Stimulated activated CD8-positive, alpha-beta memory T cell treated with anti-CD3 and anti-CD28 coated beads, Interleukin-7, amount 100 ng/mL, for 4 hours (primary cell): ENCODE measurements around the gene TREH.

Experiments
- DNase-seq, 2 donors: peaks; one replicate each; pipeline ENCODE4 v3.0.0-alpha.2; 2020; ENCODE audit warnings: low read depth in 2 of 2

TREH gene

DNA sequence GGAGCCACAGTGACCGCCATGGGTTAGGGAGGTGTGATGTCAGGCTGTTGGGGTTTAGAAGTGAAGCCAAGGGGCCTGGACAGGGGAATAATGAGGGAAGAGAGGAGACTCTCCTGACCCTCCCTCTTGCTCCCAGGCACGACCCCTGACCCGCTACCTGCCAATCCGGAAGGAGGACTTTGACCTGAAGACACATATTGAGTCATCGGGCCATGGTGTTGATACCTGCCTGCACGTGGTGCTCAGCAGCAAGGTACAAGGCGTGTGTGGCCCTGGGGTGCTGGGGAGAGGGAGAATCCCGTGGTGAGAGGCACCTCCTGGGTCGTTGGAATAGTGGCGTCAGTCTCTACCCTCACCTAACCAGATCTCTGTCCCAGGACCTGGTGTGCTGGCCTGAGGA is 29.5 kb downstream of the TREH start:
- DNase-seq = no peak

DNA sequence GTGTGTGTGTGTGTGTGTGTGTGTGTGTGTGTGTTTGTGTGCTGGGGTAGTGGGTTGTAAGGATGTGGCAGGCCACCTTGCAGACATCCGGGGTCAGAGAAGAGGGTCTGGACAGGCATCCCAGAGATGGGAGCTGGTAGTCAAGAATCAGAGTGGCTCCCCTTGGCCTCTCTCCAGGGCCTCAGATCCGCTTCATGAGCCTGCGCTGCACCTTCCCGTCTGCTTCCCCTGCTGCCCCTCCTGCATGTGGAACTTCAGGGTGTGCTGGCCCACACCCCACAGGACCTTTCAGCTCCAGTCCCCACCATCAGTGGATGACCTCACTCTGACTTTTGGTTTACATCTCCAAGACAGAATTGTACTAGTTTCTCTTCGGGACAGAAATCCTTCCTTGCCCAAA is 31.2 kb downstream of the TREH start:
- no peak for DNase-seq

DNA sequence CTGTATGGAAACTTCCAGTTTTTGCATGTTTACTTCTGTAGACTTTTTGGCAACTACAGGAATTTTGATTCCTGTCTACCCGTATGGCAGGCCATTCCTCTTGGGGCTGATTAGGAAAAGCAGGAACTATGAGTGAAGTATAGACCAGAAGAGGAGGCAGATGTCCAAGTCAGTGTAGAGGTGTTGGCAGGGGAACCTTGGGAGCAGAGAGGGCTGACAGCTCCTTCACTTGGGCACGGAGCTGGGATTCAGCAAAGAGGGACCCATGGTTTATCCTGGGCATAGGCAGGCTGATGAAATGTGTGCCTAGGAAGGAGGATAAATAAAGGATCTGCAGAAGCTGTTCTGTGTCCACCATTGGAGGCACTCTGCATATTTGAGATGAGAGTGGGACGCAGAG is 33.1 kb downstream of the TREH start:
- DNase-seq = no peak

DNA sequence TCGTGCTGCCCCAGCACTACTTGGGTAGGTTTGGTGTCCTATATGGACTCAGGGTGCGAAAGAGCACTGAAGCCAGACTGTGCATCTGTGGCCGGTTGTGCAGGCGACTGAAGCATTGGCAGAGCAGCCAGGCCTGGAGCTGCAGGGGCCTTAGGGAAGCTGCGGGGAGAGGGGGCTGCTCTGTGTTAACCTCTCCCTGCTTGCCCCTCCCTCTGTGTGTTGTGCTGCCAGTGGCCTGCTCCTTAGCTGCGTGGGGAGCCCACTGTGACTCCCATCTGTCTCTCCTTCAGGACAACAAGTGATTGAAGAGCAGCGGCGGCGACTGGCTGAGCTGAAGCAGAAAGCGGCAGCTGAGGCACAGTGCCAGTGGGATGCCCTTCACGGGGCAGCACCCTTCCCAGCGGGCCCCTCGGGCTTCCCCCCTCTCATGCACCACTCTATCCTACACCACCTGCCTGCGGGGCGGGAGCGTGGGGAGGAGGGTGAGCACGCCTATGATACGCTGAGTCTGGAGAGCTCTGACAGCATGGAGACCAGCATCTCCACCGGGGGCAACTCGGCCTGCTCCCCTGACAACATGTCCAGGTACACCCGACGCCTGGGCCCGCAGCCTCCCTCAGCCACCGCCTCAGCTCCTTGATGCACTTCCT is 34.3 kb downstream of the TREH start:
- no peak for DNase-seq

DNA sequence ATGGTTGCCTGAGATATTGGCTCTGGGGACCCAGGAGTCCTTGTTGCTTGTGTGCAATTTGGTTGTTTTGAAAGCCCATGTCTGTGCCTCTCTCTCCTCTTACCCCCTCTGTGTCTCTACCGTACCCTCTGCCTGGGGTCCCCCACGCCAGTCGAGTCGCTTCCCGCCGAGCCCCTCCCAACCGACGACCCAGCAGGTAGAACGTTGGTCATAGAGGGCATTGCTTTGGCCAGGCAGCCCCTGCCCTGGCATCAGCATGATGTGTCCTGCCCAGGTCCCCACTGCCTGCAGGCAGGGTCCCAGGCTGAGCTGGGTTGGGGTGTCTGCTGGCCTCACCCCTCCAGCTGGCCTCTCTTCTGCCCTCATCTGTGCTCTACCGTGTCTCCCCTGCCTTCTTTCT is 35.0 kb downstream of the TREH start:
- no peak for DNase-seq

DNA sequence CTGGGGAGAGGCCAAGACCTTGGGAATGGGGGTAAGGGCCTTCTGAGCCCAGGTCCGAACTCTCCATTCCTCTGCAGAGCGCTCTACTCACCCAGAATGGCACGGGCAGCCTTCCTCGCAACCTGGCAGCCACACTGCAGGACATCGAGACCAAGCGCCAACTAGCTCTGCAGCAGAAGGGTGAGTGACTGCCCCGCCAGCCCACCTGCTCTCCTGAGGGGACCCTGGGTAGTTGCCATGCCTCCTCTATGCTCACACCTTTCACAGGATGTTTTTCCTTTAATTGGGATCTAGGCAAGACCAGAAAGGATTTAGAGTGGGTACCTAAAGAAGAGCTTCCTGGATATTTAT is 35.5 kb downstream of the TREH start:
- DNase-seq = no peak

DNA sequence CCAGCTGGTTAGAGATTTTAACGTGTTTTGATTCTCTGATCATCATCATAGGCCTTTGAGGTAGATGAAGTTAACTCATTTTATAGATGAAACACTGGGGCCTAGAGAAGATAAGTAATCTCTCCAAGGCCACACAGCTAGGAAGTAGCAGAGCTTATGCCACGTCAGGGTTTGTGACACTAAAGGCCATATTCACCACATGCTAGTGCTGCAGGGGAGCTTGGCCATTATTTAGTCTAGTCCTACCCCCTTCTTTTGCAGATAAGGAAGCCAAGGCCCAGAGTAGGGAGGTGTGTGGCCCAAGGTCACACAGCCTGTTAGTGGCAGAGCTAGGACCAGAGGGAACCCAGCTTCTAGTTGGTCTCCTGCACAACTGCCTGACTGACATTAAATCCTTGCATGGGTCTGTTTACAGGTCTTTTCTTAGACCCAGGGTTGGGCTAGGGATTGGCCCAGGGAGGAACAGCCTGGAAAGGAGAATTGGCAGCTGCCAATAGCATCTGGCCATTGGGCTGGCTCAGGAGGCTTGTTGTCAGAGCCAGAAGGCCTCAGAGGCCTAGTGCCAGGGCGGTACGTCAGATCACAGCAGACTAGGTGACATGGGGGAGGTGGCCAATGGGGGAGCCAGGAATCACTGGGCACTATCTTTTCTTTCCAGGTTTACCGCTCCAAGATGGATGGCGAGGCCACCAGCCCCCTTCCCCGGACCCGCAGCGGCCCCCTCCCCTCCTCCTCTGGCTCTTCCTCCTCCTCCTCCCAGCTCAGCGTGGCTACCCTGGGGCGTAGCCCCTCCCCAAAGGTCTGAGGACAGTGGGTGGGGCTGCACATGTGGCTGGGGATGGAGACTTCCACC is 36.1 kb downstream of the TREH start:
- DNase-seq = no peak

DNA sequence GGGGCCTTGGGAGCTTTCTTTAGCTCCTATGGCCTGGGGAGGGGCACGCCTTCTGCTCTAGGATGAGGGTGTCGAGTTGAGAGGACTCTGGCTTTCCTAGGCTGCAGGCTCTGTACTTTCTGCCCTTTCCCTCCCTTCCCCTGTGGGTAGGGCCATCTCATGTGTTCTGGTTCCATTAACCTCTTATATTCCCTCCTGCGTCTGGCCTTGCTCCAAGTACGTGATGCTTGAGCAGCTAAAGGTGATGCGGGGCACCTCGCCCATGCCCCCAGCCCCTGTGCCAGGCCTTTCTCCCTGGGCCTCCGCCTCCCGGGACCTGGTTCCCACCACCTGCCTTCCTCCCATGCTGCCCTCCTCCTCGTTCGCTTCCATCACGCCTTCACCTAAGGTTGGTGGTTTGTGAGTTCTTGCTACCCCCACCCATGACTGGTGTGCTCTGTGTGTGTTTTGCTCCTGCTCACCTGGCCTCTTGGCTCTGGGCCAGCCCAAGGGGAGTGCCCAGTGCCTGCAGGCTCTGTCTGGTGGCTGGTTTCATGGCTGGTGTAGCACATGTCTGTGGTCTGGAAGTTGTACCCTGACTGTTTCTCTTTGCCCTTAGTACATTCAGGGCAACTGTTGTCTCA is 37.9 kb downstream of the TREH start:
- DNase-seq = no peak

DNA sequence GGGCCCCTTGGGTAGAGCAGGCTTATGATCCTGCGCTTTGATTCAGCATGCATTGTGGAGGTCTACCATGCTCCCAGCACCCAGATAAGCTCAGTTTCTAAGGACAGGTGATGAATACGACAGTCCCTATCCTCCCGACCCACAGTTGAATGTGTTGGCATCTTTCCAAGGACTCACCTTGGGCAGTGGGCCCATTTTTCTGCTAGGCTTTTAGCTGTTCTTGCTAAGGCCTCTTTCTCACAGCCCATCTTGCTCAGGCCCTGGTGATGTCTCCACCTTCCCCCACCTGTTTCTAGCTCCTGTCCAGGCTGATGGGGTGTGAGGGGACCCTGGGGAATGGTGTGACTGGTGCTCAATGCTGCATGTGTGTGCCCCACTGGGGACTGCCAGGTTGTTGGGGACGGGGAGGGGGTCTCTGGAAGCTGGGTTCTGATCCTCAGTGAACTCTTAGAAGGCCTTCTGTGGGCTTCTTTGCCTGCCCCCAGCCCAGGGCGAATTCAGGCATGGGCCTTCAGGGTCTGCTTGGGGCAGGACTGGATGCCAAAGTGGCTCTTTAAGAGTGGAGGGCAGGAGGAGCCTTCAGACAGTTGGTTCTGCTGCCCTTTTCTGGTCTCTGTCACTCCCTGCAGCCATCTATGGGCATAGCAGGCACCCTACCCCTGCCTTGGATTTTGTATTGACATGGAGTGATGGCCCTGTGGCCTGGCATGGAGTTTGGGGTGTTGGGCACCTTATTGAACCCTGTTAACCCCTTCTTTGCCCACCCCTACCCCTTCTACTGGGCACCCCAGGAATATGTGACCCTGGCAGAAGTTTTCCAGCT is 38.9 kb downstream of the TREH start:
- DNase-seq = no peak

DNA sequence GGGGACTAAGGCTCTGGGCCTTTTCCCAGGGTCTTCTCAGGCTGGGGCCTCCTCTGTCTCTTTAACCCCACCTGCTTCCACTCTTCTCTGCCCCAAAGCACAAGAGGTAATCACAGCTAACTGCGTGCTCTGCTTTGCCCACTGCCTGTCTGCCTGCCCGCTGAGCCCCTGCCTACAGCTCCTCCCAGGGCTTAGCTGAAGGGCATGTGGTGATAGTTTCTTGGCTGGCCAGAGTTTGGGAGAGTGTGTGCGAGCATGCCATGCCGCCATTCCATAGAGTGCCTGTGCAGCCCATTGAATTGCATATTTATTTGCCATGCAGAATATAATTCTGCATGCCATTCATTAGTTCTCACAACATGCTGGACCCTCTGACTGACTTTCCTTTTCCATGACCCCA is 39.6 kb downstream of the TREH start:
- DNase-seq = no peak

DNA sequence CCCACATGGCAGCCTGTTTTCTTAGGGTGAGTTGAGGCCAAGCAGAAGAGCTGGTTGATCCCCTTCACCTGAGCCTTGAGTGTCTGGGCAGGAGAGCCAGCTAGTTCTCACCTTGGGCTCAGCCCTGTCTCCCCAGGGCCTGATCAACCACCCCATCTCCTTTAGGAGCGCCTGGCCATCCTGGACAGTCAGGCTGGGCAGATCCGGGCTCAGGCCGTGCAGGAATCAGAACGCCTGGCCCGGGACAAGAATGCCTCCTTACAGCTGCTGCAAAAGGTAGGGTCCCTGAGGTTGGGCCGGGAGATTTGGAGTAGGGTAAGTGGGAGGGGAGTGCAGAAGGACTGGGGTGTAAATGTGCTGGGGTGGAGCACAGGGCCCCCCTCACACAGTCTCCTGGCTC is 40.7 kb downstream of the TREH start:
- DNase-seq = no peak

DNA sequence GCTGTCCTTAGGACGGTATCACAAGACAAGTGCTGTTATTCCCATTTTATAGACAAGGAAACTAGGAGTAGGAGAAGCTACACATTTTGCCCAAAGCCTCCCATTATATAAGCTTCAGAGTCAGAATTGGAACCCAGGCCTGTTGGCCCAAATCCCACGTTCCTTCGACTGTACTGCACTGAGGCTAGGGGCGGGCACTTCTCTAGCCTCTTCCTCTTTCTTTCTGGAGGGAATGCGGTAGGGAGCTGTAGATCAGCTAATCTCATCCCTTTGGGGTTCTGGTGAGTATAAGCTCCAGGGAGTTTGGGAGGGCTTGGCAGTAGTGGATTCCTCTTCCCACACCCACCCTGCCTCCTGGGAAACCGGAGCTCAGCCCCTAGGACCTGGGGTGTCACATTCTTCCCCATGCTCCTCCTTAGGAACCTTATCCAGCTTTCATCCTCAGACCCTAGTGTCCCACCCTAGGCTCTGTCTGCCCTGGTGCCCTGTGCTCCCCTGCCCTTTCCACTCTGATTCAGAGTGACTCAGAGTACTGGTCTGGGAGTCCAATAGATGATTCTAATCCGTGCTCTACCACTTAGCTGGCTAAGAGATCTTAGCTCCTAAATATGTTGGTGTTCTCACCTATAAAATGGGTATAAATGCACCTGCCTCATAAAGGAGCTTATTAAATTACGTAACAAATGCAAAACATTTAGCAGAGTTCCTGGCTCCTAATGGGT is 42.7 kb downstream of the TREH start:
- DNase-seq = no peak

DNA sequence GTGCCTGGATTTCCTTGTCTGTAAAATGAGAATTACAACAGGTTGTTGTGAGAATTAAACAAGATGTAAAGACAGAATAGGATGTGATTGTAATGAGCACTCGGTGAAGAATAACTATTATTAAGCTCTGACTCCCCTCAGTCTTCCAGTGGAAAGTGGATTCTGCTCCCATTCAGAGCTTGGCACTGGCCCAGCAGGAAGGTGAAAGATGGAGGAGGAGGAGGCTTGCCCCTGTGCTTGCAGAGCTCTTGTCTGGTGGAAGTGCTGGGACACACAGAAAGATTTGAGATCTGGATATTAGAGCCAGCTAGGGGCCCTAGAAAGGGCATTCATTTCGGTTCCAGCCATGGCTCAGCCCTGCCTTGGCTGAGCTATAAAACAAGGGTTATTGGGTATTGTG is 43.8 kb downstream of the TREH start:
- DNase-seq = no peak

DNA sequence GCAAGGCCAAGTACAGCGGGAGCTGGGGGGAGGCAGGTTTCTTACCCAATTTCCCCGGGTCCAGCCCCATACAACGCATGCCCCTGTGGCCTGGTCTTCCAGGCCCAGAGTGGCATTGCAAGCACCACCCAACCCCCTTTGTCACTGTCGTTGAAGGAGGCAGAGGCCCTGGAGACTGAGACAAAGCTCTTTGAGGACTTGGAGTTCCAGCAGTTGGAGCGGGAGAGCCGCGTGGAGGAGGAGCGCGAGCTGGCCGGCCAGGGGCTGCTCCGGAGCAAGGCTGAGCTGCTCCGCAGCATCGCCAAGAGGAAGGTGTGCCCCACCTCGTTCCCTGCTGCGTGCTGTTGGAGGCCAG is 44.2 kb downstream of the TREH start:
- DNase-seq = no peak

DNA sequence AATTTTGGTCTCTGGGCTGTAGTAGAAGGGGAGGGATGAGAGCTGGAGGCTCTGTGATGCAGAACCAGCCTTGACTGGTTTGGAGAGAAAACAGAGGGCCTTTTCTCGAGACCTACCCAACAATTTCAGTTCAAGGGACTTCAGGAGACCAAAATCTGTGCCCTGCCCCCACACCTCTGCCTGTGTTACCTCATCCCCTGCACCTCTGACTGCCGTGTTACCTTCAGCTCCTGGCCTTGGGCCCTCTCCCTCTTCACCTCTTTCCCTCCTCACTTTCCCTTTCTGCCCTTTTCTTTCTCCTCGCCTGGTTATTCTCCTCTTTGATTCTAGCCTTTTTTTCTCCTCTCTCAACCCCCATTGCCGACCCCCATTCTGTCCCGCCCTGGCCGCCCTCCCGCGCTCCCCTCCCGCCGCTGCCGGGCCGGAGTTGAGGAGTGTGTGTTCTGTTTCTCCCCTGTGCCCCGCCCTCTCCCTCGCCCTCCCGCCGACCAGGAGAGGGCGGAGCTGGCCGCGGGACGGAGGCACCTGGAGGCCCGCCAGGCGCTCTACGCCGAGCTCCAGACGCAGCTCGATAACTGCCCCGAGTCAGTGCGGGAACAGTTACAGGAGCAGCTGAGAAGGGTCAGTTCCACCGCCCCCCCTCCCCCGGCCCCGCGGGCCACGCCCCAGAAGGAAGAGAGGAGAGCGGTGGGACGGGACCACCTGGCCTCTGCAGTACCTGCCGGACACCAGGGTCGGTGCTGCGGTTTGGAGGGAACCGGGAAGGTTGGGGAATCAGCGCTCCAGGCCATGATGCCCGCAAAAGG is 44.8 kb downstream of the TREH start:
- DNase-seq = no peak

DNA sequence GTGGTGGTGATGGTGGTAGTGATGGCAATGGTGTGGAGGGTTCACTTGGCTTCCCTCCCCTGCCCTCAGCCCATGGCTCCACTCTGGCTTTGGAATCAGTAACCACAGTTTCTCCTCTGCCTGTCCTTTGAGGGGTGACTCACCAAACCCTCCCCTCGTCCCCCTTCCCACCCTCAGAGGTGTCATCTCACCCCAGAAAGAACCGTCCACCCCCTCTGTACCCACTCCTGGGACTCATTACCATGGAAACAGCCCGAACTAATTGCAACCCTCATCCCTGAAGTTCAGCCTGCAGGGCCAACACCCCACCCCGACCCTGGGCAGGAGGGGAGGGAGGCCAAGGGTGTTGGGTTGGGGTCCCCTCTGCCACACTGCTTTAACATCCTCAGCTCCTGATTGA is 45.5 kb downstream of the TREH start:
- DNase-seq = no peak

DNA sequence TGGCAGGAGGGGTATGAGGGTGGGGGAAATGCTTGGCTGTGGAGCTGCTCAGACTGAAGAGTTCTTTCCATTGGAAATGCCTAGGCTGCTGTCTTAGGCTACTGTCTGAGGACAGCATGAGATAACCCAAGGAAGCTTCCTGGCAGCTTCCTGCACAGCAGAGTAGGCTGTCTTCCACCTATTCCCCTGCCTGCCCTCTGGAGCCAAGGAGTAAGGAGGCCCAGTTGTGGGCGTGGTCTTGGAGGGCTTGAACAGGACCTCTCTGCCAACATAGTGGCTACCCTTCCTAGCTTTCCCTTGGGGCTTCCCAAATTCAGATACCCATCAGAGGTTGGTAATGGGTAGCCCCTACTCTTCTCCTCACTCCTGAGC is 46.1 kb downstream of the TREH start:
- DNase-seq = no peak

DNA sequence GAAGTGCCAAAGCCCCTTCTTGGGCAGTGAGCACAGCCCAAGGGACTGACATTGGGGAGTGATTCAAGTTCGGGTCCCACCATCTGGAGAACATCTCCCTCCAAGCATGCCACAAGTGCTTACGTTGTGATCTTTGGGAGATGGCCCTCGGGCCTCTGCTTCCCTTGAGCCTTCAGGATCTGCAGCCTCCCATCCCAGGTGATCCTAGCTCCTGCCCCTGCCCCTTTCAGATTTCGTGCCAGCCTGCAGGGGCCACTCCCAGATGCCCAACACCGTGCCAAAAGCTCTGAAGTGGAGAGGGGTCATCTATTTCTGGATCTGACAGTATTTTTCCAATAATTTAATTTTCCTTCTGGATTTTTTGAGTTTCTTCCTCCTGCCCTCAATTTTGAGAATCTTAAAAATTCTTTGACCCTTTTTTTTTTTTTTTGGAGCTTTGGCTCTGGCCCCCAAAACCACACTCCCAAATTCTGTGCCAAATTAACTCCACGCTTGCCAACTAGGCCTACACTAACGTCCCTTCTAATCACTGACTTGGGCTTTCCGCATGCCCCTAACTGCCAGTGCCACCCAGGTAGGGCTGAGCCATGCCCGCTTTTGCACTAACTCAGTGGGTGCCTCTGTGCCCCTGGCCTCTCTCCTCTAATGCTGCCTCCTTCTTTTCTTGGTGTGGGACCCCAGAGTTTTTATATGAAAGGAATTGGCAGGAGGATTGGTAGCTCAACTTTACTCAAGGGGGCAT is 46.7 kb downstream of the TREH start:
- no peak for DNase-seq

DNA sequence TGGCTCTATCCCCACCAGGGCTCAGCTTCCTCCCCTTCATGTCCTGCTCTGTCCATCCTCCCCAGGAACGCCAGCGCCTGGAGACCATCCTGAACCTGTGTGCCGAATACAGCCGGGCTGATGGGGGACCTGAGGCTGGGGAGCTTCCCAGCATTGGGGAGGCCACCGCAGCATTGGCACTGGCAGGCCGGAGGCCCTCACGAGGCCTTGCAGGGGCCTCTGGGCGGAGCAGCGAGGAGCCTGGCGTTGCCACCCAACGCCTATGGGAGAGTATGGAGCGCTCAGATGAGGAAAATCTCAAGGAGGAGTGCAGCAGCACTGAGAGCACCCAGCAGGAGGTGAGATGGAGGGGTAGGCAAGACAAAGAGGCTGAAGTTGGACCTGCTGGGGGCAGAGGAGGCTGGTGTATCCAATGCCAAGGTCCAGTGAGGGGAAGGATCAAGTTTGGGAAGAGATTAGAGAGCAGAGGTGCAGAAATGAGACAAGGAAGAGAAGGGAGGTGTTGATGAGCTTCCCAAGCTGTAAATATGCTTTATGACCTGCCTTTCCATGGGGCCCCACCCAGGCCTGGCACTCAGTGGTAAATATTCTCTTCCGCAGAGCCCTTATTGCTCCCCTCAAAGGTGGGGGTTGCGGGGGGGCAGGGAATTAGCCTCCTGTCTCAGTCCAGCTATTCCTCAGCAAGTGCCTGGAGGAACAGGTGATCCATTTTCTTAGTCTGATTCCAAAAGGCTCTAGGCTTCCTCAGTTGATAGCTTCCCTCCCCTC is 48.1 kb downstream of the TREH start:
- DNase-seq = no peak
